Breast epithelium (tissue), 4 donors: ENCODE measurements around the gene TMEM267. TPM values are rescaled to one million over a fixed set of nuclear protein-coding genes. Genes with fewer than 3 reads are reported as not detected.
"Not testable (repeated sequence)": the region's sequence is repeated elsewhere in the genome, so short reads cannot be mapped to it uniquely, and the experiment has no call there.

ENCODE experiments used
- DNase-seq, 2 donors: peaks; one replicate each; pipeline ENCODE4 v3.0.0-alpha.2; 2019; ENCODE audit warnings: low spot score in 2 of 2
- H3K27ac ChIP-seq, 2 donors: fragments of 200-600 bp; sonication (generic) in 1 of 2; one replicate each; pipeline ENCODE4 v1.5.1; 2016 to 2019; ENCODE audit warnings: mild to moderate bottlenecking in 1 of 2
- H3K27me3 ChIP-seq, 2 donors: fragments of 200-600 bp; sonication (generic) in 1 of 2; one replicate each; pipeline versions ENCODE4 v1.5.1 to v1.6.0; 2017 to 2019; ENCODE audit warnings: control low read depth in 1 of 2, mild to moderate bottlenecking in 1 of 2
- H3K36me3 ChIP-seq: fragments of 200-600 bp; one replicate; pipeline ENCODE4 v1.5.1; 2019
- H3K4me1 ChIP-seq, 2 donors: fragments of 200-600 bp; sonication (generic); one replicate each; pipeline ENCODE4 v1.5.1; 2016 to 2019; ENCODE audit warnings: control low read depth in 1 of 2
- H3K4me3 ChIP-seq, 3 donors: fragments of 200-600 bp; sonication (generic); 1 replicate in 2 of 3; 2 replicates in 1 of 3; pipeline ENCODE4 v1.5.1; 2016 to 2019; ENCODE audit warnings: mild to moderate bottlenecking in 3 of 3, moderate library complexity in 2 of 3
- H3K9me3 ChIP-seq, 2 donors: fragments of 200-600 bp; sonication (generic) in 1 of 2; one replicate each; pipeline ENCODE4 v1.5.1; 2016 to 2019; ENCODE audit warnings: control low read depth in 1 of 2
- POLR2A ChIP-seq: fragments of 450-650 bp; IDR thresholded peaks from one replicate; pipeline ENCODE4 v1.6.1; 2016; ENCODE audit warnings: antibody characterized with exemption, mild to moderate bottlenecking, moderate library complexity
- POLR2AphosphoS5 ChIP-seq, 3 donors: sonication (generic); formaldehyde crosslinking; IDR thresholded peaks; one replicate each; pipeline ENCODE4 v1.6.1; 2017; ENCODE audit warnings: antibody characterized with exemption in 3 of 3
- intact Hi-C: fragments of 100-400 bp; cut with DNase I; formaldehyde crosslinking; loops from one replicate; pipeline ENCODE4 v1.15.1; 2023; ENCODE audit warnings: low total_unique reads
- total RNA-seq, 3 donors: library from RNA; depleted of rRNA; stranded (reverse); fragments of >200 nt; gene quantifications; one replicate each; pipeline ENCODE4 v1.1.0, GENCODE V29; 2016
- TF ChIP-seq, protein P1 (sequence below), 3 donors: fragments of 450-650 bp; IDR thresholded peaks; one replicate each; pipeline ENCODE4 v1.5.1; 2016 to 2017; ENCODE audit warnings: antibody characterized with exemption in 3 of 3, mild to moderate bottlenecking in 3 of 3, moderate library complexity in 3 of 3

TMEM267 gene
- total RNA-seq, 3 donors from 2014 or later = 11.7 to 21.7 (median 16.1) TPM

GRCh38 chr5:43429706-43430105 lies 54.0 kb downstream of the TMEM267 start:
- Histone ChIP-seq H3K4me3 (no peak overlapping the region), H3K36me3 (no peaks in the 10 kb centered on the region), H3K27me3 (no peaks in the 10 kb centered on the region), H3K4me1 (peaks cover 0 to 12% of the 10 kb centered on the region in 2 donors), H3K9me3 (no peaks in the 10 kb centered on the region), H3K27ac (peak overlapping the region in 1 of 2 donors; percentile 8)
- DNase-seq = no peak
- TF ChIP-seq POLR2AphosphoS5 (IDR thresholded peaks at IDR 0.05) = no peak
- TF ChIP-seq, protein P1, sequence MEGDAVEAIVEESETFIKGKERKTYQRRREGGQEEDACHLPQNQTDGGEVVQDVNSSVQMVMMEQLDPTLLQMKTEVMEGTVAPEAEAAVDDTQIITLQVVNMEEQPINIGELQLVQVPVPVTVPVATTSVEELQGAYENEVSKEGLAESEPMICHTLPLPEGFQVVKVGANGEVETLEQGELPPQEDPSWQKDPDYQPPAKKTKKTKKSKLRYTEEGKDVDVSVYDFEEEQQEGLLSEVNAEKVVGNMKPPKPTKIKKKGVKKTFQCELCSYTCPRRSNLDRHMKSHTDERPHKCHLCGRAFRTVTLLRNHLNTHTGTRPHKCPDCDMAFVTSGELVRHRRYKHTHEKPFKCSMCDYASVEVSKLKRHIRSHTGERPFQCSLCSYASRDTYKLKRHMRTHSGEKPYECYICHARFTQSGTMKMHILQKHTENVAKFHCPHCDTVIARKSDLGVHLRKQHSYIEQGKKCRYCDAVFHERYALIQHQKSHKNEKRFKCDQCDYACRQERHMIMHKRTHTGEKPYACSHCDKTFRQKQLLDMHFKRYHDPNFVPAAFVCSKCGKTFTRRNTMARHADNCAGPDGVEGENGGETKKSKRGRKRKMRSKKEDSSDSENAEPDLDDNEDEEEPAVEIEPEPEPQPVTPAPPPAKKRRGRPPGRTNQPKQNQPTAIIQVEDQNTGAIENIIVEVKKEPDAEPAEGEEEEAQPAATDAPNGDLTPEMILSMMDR (IDR thresholded peaks at IDR 0.05) = no peak
- TF ChIP-seq POLR2A = no peak
- intact Hi-C loops = no loop called here

- Histone ChIP-seq H3K4me3 (no peak overlapping the region), H3K4me1 (peaks cover 0 to 11% of the 10 kb centered on the region in 2 donors), H3K27me3 (no peaks in the 10 kb centered on the region), H3K36me3 (no peaks in the 10 kb centered on the region), H3K9me3 (no peaks in the 10 kb centered on the region), H3K27ac (peak overlapping the region; percentile 48 to 78)
- intact Hi-C loops = no loop called here
- TF ChIP-seq POLR2A (no peak), POLR2AphosphoS5 (IDR thresholded peaks at IDR 0.05) (no peak)
- TF ChIP-seq, protein P1 (IDR thresholded peaks at IDR 0.05) = no peak
- DNase-seq = no peak
Observed at GRCh38 chr5:43429016-43429415, 54.6 kb downstream of the TMEM267 start.

DNA sequence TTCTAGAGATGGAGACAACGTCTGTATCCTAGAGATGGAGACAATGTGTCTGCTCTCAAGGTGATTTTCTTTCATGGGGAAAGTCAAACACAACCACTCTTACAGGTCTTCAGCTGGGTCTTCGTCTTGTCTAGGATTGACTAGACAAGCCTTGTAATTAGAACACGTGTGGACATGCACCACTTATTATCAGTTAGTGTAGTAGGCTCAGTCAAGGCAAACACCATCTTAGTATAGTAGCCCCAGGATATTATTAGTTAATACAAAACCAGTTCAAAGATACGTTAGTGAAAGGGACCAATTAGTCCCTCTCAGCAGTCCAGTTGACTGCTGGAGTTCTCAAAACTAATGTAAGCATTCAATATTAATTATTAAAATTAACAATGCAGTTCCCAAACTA lies 56.4 kb downstream of the TMEM267 start:
- Histone ChIP-seq H3K9me3 (no peaks in the 10 kb centered on the region), H3K4me1 (no peaks in the 10 kb centered on the region), H3K4me3 (no peak overlapping the region), H3K27ac (peak overlapping the region; percentile 73 to 78), H3K27me3 (no peaks in the 10 kb centered on the region), H3K36me3 (no peaks in the 10 kb centered on the region)
- DNase-seq = no peak
- TF ChIP-seq POLR2A (no peak), POLR2AphosphoS5 (IDR thresholded peaks at IDR 0.05) (no peak)
- intact Hi-C loops = no loop called here

- Histone ChIP-seq H3K27me3 (no peaks in the 10 kb centered on the region), H3K4me1 (no peaks in the 10 kb centered on the region), H3K27ac (peak overlapping the region; percentile 49 to 78), H3K36me3 (no peaks in the 10 kb centered on the region), H3K9me3 (no peaks in the 10 kb centered on the region), H3K4me3 (no peak overlapping the region)
- TF ChIP-seq, protein P1 (IDR thresholded peaks at IDR 0.05) = no peak
- TF ChIP-seq POLR2A (no peak), POLR2AphosphoS5 (IDR thresholded peaks at IDR 0.05) (no peak)
- intact Hi-C loops = no loop called here
- DNase-seq = no peak
Observed at GRCh38 chr5:43425983-43426382, 57.7 kb downstream of the TMEM267 start.

GRCh38 chr5:43423086-43423485 lies 60.6 kb downstream of the TMEM267 start:
- H3K36me3 ChIP-seq, H3K4me1 ChIP-seq, H3K27me3 ChIP-seq, H3K4me3 ChIP-seq, intact Hi-C loops, H3K9me3 ChIP-seq: not testable (repeated sequence)
- H3K27ac ChIP-seq = peak overlapping the region; percentile 39 to 82
- DNase-seq = peak in 1 of 2 donors; percentile 30

GRCh38 chr5:43422143-43422542 lies 61.5 kb downstream of the TMEM267 start:
- Histone ChIP-seq H3K36me3 (no peaks in the 10 kb centered on the region), H3K27me3 (no peaks in the 10 kb centered on the region), H3K4me3 (no peak overlapping the region), H3K27ac (peak overlapping the region; percentile 56 to 82), H3K9me3 (no peaks in the 10 kb centered on the region), H3K4me1 (no peaks in the 10 kb centered on the region)
- no peak for TF ChIP-seq POLR2A
- peak in 1 of 3 donors; percentile 32 for TF ChIP-seq POLR2AphosphoS5 (IDR thresholded peaks at IDR 0.05)
- peak in 1 of 2 donors; percentile 39 for DNase-seq
- intact Hi-C loops = no loop called here
